IPS DF 4.7 (cell line): ENCODE data around the gene ADAM22.

Experiments used
- DNase-seq: peaks from one replicate; pipeline ENCODE4 v3.0.0-alpha.2; 2013; ENCODE audit warnings: low spot score; ENCODE audit errors: extremely low read depth

The ADAM22 gene

GRCh38 chr7:88034083-88034695, 100.1 kb downstream of the ADAM22 start:
- DNase-seq: no peak

GRCh38 chr7:88037050-88037449, 103.0 kb downstream of the ADAM22 start:
- DNase-seq: no peak

- no peak for DNase-seq
Measured at GRCh38 chr7:88040694-88041093, 106.6 kb downstream of the ADAM22 start.

GRCh38 chr7:88041583-88041982, 107.5 kb downstream of the ADAM22 start:
- DNase-seq: no peak

- no peak for DNase-seq
Measured at GRCh38 chr7:88042157-88042556, 108.1 kb downstream of the ADAM22 start.

GRCh38 chr7:88042803-88043202, 108.8 kb downstream of the ADAM22 start:
- no peak for DNase-seq

- DNase-seq: no peak
Measured at GRCh38 chr7:88044069-88044468, 110.0 kb downstream of the ADAM22 start.

GRCh38 chr7:88046839-88047573, 113.0 kb downstream of the ADAM22 start:
- no peak for DNase-seq

- no peak for DNase-seq
Measured at GRCh38 chr7:88057655-88058054, 123.6 kb downstream of the ADAM22 start.

GRCh38 chr7:88062238-88062637, 128.2 kb downstream of the ADAM22 start:
- DNase-seq: no peak

- DNase-seq: no peak
Measured at GRCh38 chr7:88069093-88069492, 135.0 kb downstream of the ADAM22 start.

- no peak for DNase-seq
Measured at GRCh38 chr7:88071994-88072714, 138.1 kb downstream of the ADAM22 start.

GRCh38 chr7:88072715-88073055, 138.6 kb downstream of the ADAM22 start:
- no peak for DNase-seq

GRCh38 chr7:88073626-88074025, 139.6 kb downstream of the ADAM22 start:
- no peak for DNase-seq

- DNase-seq: no peak
Measured at GRCh38 chr7:88075216-88075615, 141.2 kb downstream of the ADAM22 start.

GRCh38 chr7:88083883-88084282, 149.8 kb downstream of the ADAM22 start:
- DNase-seq: no peak

- no peak for DNase-seq
Measured at GRCh38 chr7:88089561-88089960, 155.5 kb downstream of the ADAM22 start.

GRCh38 chr7:88090240-88090639, 156.2 kb downstream of the ADAM22 start:
- DNase-seq: no peak

GRCh38 chr7:88090671-88091070, 156.6 kb downstream of the ADAM22 start:
- DNase-seq: no peak

- DNase-seq: no peak
Measured at GRCh38 chr7:88091988-88092675, 158.1 kb downstream of the ADAM22 start.

- no peak for DNase-seq
Measured at GRCh38 chr7:88092676-88092999, 158.6 kb downstream of the ADAM22 start.

- DNase-seq: no peak
Measured at GRCh38 chr7:88101769-88102168, 167.7 kb downstream of the ADAM22 start.
